Neural cell (in vitro differentiated cells): ENCODE data around the gene ITGAL. TPM values are rescaled to one million over a fixed set of nuclear protein-coding genes. Genes with fewer than 3 reads are reported as not detected.

Experiments used
- H2AFZ ChIP-seq: fragments of 200-600, 300-800 bp; sonication (generic), shearing (Covaris generic); 2 replicates; pipeline ENCODE4 v1.6.0; 2014; ENCODE audit warnings: low read depth, mild to moderate bottlenecking, antibody characterized with exemption, low read length, moderate library complexity
- H3F3A ChIP-seq: fragments of 200-600 bp; shearing (Covaris generic); 2 replicates; pipeline ENCODE4 v1.6.1; 2016; ENCODE audit warnings: mild to moderate bottlenecking, moderate library complexity, mixed read lengths, antibody characterized with exemption, low read length; ENCODE audit not compliant: insufficient read depth, poor library complexity, severe bottlenecking
- H3K27ac ChIP-seq: fragments of 200-600, 300-800 bp; sonication (generic), shearing (Covaris generic); 2 replicates; pipeline ENCODE4 v1.5.1; 2014; ENCODE audit warnings: mild to moderate bottlenecking, low read length, moderate library complexity
- H3K27me3 ChIP-seq: fragments of 300-800, 200-600 bp; sonication (generic), shearing (Covaris generic); 2 replicates; pipeline ENCODE4 v1.6.0; 2014; ENCODE audit warnings: mild to moderate bottlenecking, low read depth, low read length, moderate library complexity; ENCODE audit not compliant: insufficient read depth
- H3K36me3 ChIP-seq: fragments of 300-800, 200-600 bp; sonication (generic), shearing (Covaris generic); 2 replicates; pipeline ENCODE4 v1.5.1; 2014; ENCODE audit warnings: mild to moderate bottlenecking, antibody characterized with exemption, low read length, moderate library complexity; ENCODE audit not compliant: insufficient read depth
- H3K4me2 ChIP-seq: fragments of 300-800, 200-600 bp; sonication (generic), shearing (Covaris generic); 2 replicates; pipeline ENCODE4 v1.6.0; 2014; ENCODE audit warnings: mild to moderate bottlenecking, low read length
- H3K4me3 ChIP-seq: fragments of 300-800, 200-600 bp; sonication (generic), shearing (Covaris generic); 2 replicates; pipeline ENCODE4 v1.5.1; 2014; ENCODE audit warnings: mild to moderate bottlenecking, low read length, moderate library complexity
- H3K79me2 ChIP-seq: fragments of 200-600 bp; shearing (Covaris generic); replicated peaks from 2 replicates; pipeline ENCODE4 v1.6.0; 2014; ENCODE audit warnings: mild to moderate bottlenecking, low read length, moderate library complexity; ENCODE audit not compliant: insufficient read depth
- H3K9ac ChIP-seq: fragments of 300-800, 200-600 bp; sonication (generic), shearing (Covaris generic); 2 replicates; pipeline ENCODE4 v1.6.1; 2016; ENCODE audit warnings: mild to moderate bottlenecking, low read length, mixed read lengths
- H3K9me2 ChIP-seq: fragments of 200-600 bp; shearing (Covaris generic); 2 replicates; pipeline ENCODE4 v1.6.1; 2016; ENCODE audit warnings: mild to moderate bottlenecking, low read length, mixed read lengths; ENCODE audit not compliant: insufficient read depth
- H3K9me3 ChIP-seq: fragments of 200-600, 300-800 bp; sonication (generic), shearing (Covaris generic); 2 replicates; pipeline ENCODE4 v1.6.1; 2016; ENCODE audit warnings: mild to moderate bottlenecking, mixed run types, low read length, moderate library complexity, mixed read lengths
- H4K20me1 ChIP-seq: fragments of 200-600 bp; shearing (Covaris generic); 2 replicates; pipeline ENCODE4 v1.6.1; 2016; ENCODE audit warnings: mild to moderate bottlenecking, mixed run types; ENCODE audit not compliant: insufficient read depth
- CTCF ChIP-seq: fragments of 450-650 bp; IDR thresholded peaks from 2 replicates; pipeline ENCODE4 v1.5.1; 2014; ENCODE audit warnings: antibody characterized with exemption, mild to moderate bottlenecking, moderate library complexity; ENCODE audit not compliant: poor library complexity, severe bottlenecking
- EP300 ChIP-seq: fragments of 450-650 bp; conservative IDR thresholded peaks from 2 replicates; pipeline ENCODE4 v1.6.1; 2014; ENCODE audit warnings: antibody characterized with exemption, mild to moderate bottlenecking, moderate library complexity; ENCODE audit not compliant: poor library complexity, severe bottlenecking
- EZH2 ChIP-seq: fragments of 200-600, 300-800 bp; shearing (Covaris generic), sonication (generic); IDR thresholded peaks from 2 replicates; pipeline ENCODE4 v1.6.1; 2014; ENCODE audit warnings: antibody characterized with exemption, low read length, borderline replicate concordance, mild to moderate bottlenecking; ENCODE audit not compliant: insufficient read depth, poor library complexity, severe bottlenecking
- MXI1 ChIP-seq: fragments of 450-650 bp; conservative IDR thresholded peaks from 2 replicates; pipeline ENCODE4 v1.6.1; 2014; ENCODE audit warnings: antibody characterized with exemption, mild to moderate bottlenecking; ENCODE audit not compliant: poor library complexity, severe bottlenecking
- POLR2AphosphoS5 ChIP-seq: IDR thresholded peaks from 2 replicates; pipeline ENCODE4 v1.6.1; 2012
- RAD21 ChIP-seq: fragments of 450-650 bp; conservative IDR thresholded peaks from 2 replicates; pipeline ENCODE4 v1.6.1; 2014; ENCODE audit warnings: antibody characterized with exemption, mild to moderate bottlenecking, moderate library complexity
- REST ChIP-seq: IDR thresholded peaks from 2 replicates; pipeline ENCODE4 v1.6.1; 2012; ENCODE audit warnings: borderline replicate concordance
- SMC3 ChIP-seq: fragments of 450-650 bp; conservative IDR thresholded peaks from 2 replicates; pipeline ENCODE4 v1.6.1; 2014; ENCODE audit warnings: antibody characterized with exemption, mild to moderate bottlenecking, moderate library complexity; ENCODE audit not compliant: poor library complexity
- TAF1 ChIP-seq: IDR thresholded peaks from 2 replicates; pipeline ENCODE4 v1.6.1; 2012; ENCODE audit warnings: low read depth
- polyA plus RNA-seq: library from polyadenylated mRNA; depleted of rRNA; stranded (reverse); fragments of >200 nt; gene quantifications from 2 replicates; pipeline ENCODE4 v1.2.3, GENCODE V29; 2014

The ITGAL gene
- polyA plus RNA-seq, 1 donor from 2014 or later, result not detected

GRCh38 chr16:30473231-30474073 is 910 bp downstream of the ITGAL start:
- Histone ChIP-seq H4K20me1 (no peaks in the 10 kb centered on the region), H3K4me3 (no peak overlapping the region), H3K9me3 (no peaks in the 10 kb centered on the region), H3F3A (no peaks in the 10 kb centered on the region), H3K79me2 (no peaks in the 10 kb centered on the region), H3K36me3 (no peaks in the 10 kb centered on the region), H3K27ac (no peak overlapping the region), H2AFZ (no peak overlapping the region), H3K4me2 (no peak overlapping the region), H3K9me2 (no peaks in the 10 kb centered on the region), H3K27me3 (no peaks in the 10 kb centered on the region), H3K9ac (no peak overlapping the region)
- TF ChIP-seq RAD21 (no peak), POLR2AphosphoS5 (no peak), CTCF (no peak), EZH2 (no peak), TAF1 (no peak), SMC3 (no peak), REST (no peak), EP300 (no peak), MXI1 (no peak)

GRCh38 chr16:30474074-30474452 is 1.5 kb downstream of the ITGAL start:
- H3K27ac ChIP-seq, result no peak overlapping the region

More at GRCh38 chr16:30474074-30474452, 1.5 kb downstream of the ITGAL start:
- Histone ChIP-seq H3K27me3 (no peaks in the 10 kb centered on the region), H3K9me3 (no peaks in the 10 kb centered on the region), H3K79me2 (no peaks in the 10 kb centered on the region), H2AFZ (no peak overlapping the region), H3K4me2 (no peak overlapping the region), H3K9me2 (no peaks in the 10 kb centered on the region), H4K20me1 (no peaks in the 10 kb centered on the region), H3F3A (no peaks in the 10 kb centered on the region), H3K9ac (no peak overlapping the region), H3K4me3 (no peak overlapping the region), H3K36me3 (no peaks in the 10 kb centered on the region)
- no peak for TF ChIP-seq TAF1
- TF ChIP-seq RAD21, result no peak
- no peak for TF ChIP-seq CTCF
- no peak for TF ChIP-seq REST
- no peak for TF ChIP-seq MXI1
- no peak for TF ChIP-seq POLR2AphosphoS5
